ENCODE measurements around the gene TACC2.

TACC2 gene

GRCh38 chr10:122229666-122230065 lies 240.7 kb downstream of the TACC2 start:
- TF ChIP-seq REST (IDR thresholded peaks at IDR 0.05; ENCODE audit: insufficient read depth in 1 of 2, low read depth in 2 of 2, low read length in 2 of 2) (no peak), FOXP2 (optimal IDR thresholded peaks at IDR 0.05; ENCODE audit: borderline replicate concordance, extremely low read depth, extremely low read length, insufficient read depth) (no peak), SIN3A (IDR thresholded peaks at IDR 0.05; ENCODE audit: borderline replicate concordance, insufficient read depth, low read length) (no peak), TAF1 (IDR thresholded peaks at IDR 0.05; ENCODE audit: borderline replicate concordance, insufficient read depth, low read length) (no peak)

GRCh38 chr10:122230222-122230621 lies 241.3 kb downstream of the TACC2 start:
- no peak for TF ChIP-seq SIN3A (IDR thresholded peaks at IDR 0.05; ENCODE audit: borderline replicate concordance, insufficient read depth, low read length)
- no peak for TF ChIP-seq TAF1 (IDR thresholded peaks at IDR 0.05; ENCODE audit: borderline replicate concordance, insufficient read depth, low read length)
- no peak for TF ChIP-seq FOXP2 (optimal IDR thresholded peaks at IDR 0.05; ENCODE audit: borderline replicate concordance, extremely low read depth, extremely low read length, insufficient read depth)
- no peak for TF ChIP-seq REST (IDR thresholded peaks at IDR 0.05; ENCODE audit: insufficient read depth in 1 of 2, low read depth in 2 of 2, low read length in 2 of 2)
- no peak for TF ChIP-seq POLR2AphosphoS5 (IDR thresholded peaks at IDR 0.05; ENCODE audit: low read depth, low read length)

GRCh38 chr10:122232769-122233168 lies 243.8 kb downstream of the TACC2 start:
- no peak for TF ChIP-seq TAF1 (IDR thresholded peaks at IDR 0.05; ENCODE audit: borderline replicate concordance, insufficient read depth, low read length)

- TF ChIP-seq FOXP2 (optimal IDR thresholded peaks at IDR 0.05; ENCODE audit: borderline replicate concordance, extremely low read depth, extremely low read length, insufficient read depth) (no peak), SIN3A (IDR thresholded peaks at IDR 0.05; ENCODE audit: borderline replicate concordance, insufficient read depth, low read length) (no peak), REST (IDR thresholded peaks at IDR 0.05; ENCODE audit: insufficient read depth in 1 of 2, low read depth in 2 of 2, low read length in 2 of 2) (no peak), TAF1 (IDR thresholded peaks at IDR 0.05; ENCODE audit: borderline replicate concordance, insufficient read depth, low read length) (no peak), POLR2AphosphoS5 (IDR thresholded peaks at IDR 0.05; ENCODE audit: low read depth, low read length) (no peak)
Measured at GRCh38 chr10:122233857-122234348, 244.9 kb downstream of the TACC2 start.

- no peak for TF ChIP-seq POLR2AphosphoS5 (IDR thresholded peaks at IDR 0.05; ENCODE audit: low read depth, low read length)
- TF ChIP-seq REST (IDR thresholded peaks at IDR 0.05; ENCODE audit: insufficient read depth in 1 of 2, low read depth in 2 of 2, low read length in 2 of 2) = no peak
- no peak for TF ChIP-seq SIN3A (IDR thresholded peaks at IDR 0.05; ENCODE audit: borderline replicate concordance, insufficient read depth, low read length)
- TF ChIP-seq TAF1 (IDR thresholded peaks at IDR 0.05; ENCODE audit: borderline replicate concordance, insufficient read depth, low read length) = no peak
- TF ChIP-seq FOXP2 (optimal IDR thresholded peaks at IDR 0.05; ENCODE audit: borderline replicate concordance, extremely low read depth, extremely low read length, insufficient read depth) = no peak
Measured at GRCh38 chr10:122234416-122234815, 245.5 kb downstream of the TACC2 start.

Measured in PFSK-1 (cell line).